ENCODE measurements around the gene M1AP. TPM values are rescaled to one million over a fixed set of nuclear protein-coding genes. Genes with fewer than 3 reads are reported as not detected.

The M1AP gene
- total and polyA plus RNA-seq, 2 of the 8 experiments (the other 6 are each of a cell fraction or from before 2014, with no cell fraction given): 4.8 TPM

DNA sequence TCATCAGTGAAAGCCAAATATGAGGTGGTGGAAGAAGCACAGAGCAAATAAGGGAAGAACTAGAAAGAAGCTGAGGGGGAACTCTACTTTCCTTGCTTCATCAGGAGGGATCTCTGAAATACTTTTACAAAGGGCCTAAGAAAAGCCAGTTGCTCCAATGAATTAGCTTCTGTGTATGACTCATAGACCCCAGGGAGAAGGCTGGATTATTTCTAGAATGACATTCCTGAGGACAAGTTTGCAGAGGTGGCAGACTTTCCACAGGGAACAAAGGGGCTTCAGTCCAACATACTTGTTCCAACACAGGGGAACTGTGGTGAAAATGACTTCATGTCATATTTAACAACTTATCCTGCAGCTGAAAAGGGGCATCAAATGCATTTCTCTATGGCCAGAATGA is 64.6 kb downstream of the M1AP start (continued):
- TF ChIP-seq, protein P1, sequence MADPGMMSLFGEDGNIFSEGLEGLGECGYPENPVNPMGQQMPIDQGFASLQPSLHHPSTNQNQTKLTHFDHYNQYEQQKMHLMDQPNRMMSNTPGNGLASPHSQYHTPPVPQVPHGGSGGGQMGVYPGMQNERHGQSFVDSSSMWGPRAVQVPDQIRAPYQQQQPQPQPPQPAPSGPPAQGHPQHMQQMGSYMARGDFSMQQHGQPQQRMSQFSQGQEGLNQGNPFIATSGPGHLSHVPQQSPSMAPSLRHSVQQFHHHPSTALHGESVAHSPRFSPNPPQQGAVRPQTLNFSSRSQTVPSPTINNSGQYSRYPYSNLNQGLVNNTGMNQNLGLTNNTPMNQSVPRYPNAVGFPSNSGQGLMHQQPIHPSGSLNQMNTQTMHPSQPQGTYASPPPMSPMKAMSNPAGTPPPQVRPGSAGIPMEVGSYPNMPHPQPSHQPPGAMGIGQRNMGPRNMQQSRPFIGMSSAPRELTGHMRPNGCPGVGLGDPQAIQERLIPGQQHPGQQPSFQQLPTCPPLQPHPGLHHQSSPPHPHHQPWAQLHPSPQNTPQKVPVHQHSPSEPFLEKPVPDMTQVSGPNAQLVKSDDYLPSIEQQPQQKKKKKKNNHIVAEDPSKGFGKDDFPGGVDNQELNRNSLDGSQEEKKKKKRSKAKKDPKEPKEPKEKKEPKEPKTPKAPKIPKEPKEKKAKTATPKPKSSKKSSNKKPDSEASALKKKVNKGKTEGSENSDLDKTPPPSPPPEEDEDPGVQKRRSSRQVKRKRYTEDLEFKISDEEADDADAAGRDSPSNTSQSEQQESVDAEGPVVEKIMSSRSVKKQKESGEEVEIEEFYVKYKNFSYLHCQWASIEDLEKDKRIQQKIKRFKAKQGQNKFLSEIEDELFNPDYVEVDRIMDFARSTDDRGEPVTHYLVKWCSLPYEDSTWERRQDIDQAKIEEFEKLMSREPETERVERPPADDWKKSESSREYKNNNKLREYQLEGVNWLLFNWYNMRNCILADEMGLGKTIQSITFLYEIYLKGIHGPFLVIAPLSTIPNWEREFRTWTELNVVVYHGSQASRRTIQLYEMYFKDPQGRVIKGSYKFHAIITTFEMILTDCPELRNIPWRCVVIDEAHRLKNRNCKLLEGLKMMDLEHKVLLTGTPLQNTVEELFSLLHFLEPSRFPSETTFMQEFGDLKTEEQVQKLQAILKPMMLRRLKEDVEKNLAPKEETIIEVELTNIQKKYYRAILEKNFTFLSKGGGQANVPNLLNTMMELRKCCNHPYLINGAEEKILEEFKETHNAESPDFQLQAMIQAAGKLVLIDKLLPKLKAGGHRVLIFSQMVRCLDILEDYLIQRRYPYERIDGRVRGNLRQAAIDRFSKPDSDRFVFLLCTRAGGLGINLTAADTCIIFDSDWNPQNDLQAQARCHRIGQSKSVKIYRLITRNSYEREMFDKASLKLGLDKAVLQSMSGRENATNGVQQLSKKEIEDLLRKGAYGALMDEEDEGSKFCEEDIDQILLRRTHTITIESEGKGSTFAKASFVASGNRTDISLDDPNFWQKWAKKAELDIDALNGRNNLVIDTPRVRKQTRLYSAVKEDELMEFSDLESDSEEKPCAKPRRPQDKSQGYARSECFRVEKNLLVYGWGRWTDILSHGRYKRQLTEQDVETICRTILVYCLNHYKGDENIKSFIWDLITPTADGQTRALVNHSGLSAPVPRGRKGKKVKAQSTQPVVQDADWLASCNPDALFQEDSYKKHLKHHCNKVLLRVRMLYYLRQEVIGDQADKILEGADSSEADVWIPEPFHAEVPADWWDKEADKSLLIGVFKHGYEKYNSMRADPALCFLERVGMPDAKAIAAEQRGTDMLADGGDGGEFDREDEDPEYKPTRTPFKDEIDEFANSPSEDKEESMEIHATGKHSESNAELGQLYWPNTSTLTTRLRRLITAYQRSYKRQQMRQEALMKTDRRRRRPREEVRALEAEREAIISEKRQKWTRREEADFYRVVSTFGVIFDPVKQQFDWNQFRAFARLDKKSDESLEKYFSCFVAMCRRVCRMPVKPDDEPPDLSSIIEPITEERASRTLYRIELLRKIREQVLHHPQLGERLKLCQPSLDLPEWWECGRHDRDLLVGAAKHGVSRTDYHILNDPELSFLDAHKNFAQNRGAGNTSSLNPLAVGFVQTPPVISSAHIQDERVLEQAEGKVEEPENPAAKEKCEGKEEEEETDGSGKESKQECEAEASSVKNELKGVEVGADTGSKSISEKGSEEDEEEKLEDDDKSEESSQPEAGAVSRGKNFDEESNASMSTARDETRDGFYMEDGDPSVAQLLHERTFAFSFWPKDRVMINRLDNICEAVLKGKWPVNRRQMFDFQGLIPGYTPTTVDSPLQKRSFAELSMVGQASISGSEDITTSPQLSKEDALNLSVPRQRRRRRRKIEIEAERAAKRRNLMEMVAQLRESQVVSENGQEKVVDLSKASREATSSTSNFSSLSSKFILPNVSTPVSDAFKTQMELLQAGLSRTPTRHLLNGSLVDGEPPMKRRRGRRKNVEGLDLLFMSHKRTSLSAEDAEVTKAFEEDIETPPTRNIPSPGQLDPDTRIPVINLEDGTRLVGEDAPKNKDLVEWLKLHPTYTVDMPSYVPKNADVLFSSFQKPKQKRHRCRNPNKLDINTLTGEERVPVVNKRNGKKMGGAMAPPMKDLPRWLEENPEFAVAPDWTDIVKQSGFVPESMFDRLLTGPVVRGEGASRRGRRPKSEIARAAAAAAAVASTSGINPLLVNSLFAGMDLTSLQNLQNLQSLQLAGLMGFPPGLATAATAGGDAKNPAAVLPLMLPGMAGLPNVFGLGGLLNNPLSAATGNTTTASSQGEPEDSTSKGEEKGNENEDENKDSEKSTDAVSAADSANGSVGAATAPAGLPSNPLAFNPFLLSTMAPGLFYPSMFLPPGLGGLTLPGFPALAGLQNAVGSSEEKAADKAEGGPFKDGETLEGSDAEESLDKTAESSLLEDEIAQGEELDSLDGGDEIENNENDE (IDR thresholded peaks at IDR 0.05; ENCODE audit: insufficient replicate concordance, low read length): no peak
